HS-27A (cell line): ENCODE results near the gene CMC2.

Experiments
- DNase-seq: peaks from one replicate; pipeline ENCODE4 v3.0.0-alpha.2; 2012; ENCODE audit warnings: low read depth, missing footprints

Gene CMC2

DNA sequence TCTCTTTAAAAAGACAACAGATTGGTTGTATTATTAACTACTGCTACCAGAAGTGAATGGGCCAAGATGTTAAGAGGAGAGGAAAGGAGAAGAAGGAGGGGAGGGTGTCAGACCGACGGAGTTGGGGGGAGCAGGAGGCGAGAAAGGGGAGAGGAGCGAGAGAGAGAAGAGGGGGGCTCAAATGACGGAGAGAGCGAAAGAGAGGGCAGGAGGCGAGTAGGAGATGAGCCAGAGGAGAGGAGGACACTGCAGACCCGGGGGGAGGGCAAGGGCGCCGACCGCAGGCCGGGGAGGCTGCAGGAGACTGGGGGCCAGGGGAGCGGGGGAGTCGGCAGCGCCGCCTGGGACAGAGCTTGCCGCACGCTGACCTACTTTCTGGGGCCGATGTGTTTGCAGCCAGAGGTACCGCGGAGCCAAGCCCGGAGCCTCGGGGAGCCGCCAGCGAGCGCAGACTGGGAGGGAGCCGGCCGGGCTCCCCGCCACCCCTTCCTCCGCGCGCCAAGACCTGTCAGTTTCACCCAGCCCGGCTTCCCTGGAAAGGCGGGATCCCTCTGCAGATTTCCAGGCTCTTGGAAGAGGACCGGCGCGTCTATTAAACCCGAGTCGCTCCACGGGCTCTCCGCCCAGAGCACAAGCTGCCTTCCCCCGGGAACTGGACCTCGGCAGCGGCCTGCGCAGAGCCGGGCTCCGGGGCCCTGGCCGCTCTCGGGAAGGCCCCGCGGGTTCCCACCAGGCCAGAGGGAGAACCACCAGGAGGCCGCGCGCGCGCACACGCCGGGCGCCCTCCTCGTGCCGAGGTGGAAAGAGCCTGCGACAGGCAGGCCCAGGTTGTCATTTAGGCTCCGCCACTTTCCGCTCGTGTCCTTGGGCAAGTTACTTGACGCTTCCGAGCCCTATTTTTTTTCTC, 74.6 kb downstream of the CMC2 start:
- DNase-seq, result peak; percentile 40

DNA sequence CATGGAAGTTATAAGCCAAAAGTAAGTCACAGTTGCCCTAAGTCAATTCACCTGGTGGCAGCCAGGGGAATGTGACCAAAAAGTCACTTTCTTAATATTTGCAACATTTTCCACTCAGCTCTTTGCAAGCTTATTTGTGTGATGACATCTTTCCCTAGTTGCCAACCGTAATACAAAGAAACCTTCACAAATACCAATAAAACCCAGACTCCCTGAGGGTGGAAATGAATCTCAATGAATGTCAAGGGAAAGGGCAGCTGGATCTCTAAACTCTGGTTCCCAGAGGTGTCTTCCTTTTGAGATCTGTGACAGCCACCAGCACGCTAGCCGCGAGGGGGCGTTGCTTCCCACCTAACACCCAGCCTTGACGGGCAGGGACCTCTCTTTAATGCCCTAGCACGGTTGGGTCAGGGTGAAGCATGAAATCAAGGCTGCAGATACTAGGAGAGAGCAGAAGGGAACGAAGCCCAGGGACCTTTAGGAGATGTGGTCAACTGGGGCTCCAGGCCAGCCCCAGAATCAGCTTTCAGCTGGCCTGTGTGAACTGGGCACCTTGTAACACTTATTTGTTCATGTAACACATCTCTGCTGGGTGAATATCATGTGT, 82.2 kb downstream of the CMC2 start:
- DNase-seq, result no peak

DNA sequence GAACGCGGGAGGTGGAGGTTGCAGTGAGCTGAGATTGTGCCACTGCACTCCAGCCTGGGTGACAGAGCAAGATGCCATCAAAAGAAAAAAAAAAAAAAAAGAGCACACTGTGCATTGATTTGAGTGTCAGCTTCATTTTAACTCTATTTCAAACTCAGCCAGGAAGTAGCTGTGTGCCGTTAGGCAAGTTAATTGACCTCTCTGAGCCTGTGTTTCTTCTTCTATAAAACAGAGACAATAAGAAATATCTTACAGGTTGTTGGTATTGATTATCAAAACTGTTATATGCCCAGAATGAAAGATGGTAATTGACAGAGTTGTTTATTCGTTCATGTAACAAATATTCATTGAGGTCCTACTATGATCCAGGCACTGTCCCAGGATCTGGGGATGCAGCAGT, 83.3 kb downstream of the CMC2 start:
- no peak for DNase-seq
